NCI-H187 treated with DMSO at 0.1 percent for 48 hours (cell line): Measurements from ENCODE around the gene ATF1.
"Not testable (repeated sequence)": the region's sequence is repeated elsewhere in the genome, so short reads cannot be mapped to it uniquely, and the experiment has no call there.

Source experiments
- DNase-seq: peaks from one replicate; lab custom pipeline; 2025; lab: John Stamatoyannopoulos, UW

Gene ATF1

DNA sequence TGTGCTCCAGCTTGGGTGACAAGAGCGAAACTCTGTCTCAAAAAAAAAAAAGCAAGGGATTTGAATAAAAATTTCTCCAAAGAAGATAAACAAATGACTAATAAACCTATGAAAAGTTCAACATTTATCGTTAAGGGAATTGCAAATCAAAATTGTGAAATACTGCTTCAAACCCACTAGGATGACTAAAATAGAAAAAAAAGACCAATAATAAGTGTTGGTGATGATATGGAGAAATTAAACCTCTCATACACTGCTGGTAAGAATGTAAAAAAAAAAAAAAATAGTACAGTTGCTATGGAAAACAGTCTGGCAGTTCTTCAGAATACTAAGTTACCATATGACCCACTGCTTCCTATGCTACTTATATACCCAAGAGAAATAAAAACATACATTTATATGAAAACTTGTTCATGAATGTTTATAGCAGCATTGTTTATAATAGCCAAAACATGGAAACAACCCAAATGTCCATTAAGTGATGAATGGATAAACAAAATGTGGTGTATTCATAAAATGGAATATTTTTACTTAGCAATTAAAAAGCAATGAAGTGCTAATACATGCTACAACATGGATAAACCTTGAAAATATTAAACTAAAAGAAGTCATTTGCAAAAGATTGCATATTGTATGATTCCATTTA, 39.5 kb downstream of the ATF1 start:
- no peak for DNase-seq

DNA sequence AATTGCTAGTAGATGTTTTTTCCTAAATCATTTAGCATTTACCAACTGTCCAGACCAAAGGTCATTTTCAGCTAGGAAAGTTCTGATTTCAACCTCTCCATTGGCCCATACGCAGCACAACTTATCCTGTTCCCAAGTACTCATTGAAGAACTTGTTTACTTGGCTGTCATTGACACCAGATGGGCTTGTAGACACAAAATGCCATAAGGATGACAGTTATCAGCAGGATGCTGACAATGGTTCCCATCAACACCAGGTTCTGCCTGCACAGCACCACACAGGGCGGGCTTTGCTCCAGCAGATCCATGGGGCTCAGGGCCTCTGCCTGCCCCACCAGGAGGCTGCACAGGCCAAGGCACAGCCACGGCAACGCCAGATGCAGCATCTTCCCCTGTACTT, 42.3 kb downstream of the ATF1 start:
- no peak for DNase-seq

DNA sequence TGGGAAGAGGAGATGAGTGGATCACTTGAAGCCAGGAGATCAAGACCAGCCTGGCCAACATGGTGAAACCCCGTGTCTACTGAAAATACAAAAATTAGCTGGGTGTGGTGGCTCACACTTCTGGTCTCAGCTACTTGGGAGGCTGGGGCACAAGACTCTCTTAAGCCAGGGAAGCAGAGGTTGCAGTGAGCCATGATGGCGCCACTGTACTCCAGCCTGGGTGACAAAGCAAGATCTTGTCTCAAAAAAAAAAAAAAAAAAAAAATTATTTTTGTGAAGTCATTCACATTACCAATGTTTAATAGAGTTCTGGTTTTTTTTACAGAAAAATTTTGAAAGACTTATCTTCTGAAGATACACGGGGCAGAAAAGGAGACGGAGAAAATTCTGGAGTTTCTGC, 45.2 kb downstream of the ATF1 start:
- not testable (repeated sequence) for DNase-seq

DNA sequence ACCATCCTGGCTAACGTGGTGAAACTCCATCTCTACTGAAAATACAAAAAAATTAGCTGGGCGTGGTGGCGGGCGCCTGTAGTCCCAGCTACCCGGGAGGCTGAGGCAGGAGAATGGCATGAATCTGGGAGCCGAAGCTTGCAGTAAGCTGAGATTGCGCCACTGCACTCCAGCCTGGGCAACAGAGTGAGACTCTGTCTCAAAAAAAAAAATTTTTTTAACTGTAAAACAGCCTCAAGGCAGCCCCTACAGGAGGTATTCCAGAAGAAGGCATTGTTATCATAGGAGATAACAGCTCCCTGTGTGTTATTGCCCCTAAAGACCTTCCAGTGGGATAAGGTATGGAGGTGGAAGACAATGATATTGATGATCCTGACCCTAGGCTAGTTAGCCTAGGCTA, 51.0 kb downstream of the ATF1 start:
- DNase-seq: not testable (repeated sequence)

- DNase-seq: no peak
These were observed 56.3 kb downstream of the ATF1 start for GRCh38 chr12:50820177-50820576.

- DNase-seq: no peak
These were observed 58.2 kb downstream of the ATF1 start for GRCh38 chr12:50822082-50822481.

- not testable (repeated sequence) for DNase-seq
These were observed 59.8 kb downstream of the ATF1 start for GRCh38 chr12:50823724-50824123.

DNA sequence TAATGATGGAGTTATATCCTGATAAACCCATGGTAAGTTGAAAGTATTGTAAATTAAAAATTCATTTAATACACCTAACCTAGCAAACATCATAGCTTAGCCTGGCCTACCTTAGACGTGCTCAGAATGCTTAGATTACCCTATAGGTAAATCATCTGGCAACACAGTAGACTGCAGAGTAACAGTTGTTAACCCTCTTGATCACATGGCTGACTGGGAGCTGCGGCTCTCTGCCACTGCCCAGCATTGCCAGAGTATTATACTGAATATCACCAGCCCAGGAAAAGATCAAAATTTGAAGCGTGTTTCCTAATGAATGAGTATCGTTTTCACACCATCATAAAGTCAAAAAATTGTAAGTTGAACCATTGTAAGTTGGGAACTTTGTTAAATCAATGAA, 61.0 kb downstream of the ATF1 start:
- no peak for DNase-seq

DNA sequence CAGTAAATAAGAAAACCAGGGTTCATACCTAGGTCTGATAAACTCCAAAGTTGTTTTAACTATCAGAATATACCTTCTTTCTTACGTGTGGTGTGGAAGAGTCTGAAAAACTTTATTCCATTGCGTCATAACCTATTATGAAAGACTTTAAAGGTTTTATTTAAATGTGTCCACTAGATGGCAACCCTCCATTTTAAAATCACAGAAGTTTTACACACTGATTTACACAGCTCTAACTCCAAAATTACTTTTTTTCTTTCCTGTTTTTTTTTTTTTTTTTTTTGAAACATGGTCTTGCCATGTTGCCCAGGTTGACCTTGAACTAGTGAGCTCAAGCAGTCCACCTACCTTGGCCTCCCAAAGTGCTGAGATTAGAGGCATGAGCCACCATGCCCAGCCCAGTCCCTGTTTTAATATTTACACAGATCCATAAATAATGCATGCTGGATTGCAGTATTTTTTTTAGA, 61.5 kb downstream of the ATF1 start:
- no peak for DNase-seq

- no peak for DNase-seq
These were observed 64.2 kb downstream of the ATF1 start for GRCh38 chr12:50828121-50828520.

- no peak for DNase-seq
These were observed 65.0 kb downstream of the ATF1 start for GRCh38 chr12:50828886-50829285.

GRCh38 chr12:50833801-50834200, 69.9 kb downstream of the ATF1 start:
- DNase-seq: not testable (repeated sequence)

DNA sequence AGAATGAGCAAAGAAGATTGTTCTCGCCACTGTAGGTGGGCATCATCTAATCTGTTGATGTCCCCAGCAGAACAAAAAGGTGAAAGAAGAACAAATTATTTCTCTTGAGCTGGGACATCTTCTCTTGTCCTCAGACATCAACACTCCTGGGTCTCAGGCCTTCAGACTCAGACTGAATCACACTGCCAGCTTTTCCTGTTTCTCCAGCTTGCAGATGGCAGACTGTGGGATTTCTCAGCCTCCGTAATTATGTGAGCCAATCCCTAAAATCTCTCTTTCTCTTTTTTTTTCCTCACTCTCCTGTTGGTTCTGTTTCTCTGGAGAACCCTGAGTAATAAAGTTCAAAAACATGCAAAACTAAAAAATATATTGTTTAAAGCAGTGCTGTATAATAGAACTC, 75.1 kb downstream of the ATF1 start:
- no peak for DNase-seq

- no peak for DNase-seq
These were observed 77.0 kb downstream of the ATF1 start for GRCh38 chr12:50840809-50841487.

DNA sequence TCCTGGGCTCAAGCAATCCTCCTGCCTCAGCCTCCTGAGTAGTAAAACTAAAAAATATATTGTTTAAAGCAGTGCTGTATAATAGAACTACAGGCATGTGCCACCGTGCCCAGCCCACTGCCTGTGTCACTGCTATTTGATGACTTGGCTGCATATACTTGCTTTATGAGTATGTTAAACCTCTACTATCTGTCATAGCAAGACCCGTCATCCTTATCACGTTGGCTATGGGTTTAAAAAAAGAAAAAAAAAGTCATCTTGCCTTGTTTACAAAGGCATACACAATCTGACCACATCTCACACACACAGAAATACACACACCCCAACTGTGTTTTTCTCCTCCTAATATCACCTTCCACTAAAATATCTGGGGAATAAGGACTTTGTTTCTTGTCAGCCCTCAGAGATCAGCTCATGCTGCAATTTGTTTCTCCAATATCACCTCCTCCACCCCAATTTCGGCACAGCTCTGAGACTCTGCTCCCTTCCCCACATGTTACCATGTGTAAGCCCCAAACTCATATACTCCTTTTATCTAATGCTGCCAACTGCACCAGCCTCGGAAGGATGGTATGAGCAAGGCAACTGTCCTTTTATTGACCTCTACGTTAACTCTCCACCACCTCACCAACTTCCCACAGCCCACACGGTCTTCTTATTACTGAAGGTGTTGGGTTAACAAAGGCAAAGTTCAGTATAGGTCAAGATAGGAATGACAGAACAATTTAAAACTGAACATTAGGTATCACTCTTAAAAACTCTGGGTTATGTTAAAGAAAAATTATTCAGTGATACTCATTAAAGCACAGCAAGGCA, 78.0 kb downstream of the ATF1 start:
- no peak for DNase-seq

GRCh38 chr12:50842637-50843493, 79.0 kb downstream of the ATF1 start, which contains the start of gene TMPRSS12:
TSS of gene TMPRSS12 (plus strand) at chr12:50842926. CDS start at chr12:50842965, 39 bp downstream.
- no peak for DNase-seq

DNA sequence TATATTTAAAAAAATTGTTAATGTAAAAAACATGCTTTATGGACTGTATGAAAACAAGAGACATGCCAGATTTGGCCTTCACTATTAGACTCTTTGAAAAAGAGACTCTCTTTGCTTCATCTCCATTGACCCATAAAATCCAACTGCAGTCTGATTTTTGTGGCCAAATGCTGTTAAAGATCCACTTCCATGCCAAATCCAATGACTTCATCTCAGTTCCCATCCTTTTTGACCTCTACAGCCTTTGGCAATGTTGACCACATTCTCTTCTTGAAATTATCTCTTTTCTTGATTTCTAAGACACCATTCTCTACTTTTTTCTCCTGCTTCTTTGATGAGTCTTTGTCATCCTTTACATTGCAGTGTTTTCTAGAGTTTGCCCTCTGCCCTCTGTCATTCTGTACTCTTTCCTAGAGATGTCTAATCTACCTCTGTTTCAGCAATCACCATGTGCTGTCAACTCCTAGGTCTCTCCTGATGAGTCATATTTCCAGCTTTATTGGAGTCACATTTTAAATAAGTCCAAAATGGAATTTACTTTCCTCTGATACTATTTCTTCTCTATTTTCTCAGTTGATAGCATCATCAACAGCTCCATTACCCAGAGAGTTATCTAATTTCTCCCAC, 81.2 kb downstream of the ATF1 start:
- DNase-seq: no peak

DNA sequence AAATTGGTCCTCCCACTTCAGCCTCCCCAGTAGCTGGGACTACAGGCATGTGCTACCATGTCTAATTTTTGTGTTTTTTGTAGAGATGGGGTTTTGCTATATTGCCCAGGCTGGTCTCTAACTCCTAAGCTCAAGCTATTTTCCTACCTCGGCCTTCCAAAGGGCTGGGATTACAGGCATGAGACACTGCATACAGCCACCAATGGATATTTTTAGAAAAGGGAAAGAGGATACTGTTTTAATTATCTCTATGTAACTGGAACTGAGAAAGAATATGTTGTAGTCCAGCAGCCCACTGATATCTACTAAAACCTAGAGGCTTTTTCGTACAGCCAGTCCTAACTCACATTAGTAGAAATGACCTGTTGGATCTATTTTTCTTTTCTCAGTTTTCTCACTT, 85.1 kb downstream of the ATF1 start:
- DNase-seq: no peak

DNA sequence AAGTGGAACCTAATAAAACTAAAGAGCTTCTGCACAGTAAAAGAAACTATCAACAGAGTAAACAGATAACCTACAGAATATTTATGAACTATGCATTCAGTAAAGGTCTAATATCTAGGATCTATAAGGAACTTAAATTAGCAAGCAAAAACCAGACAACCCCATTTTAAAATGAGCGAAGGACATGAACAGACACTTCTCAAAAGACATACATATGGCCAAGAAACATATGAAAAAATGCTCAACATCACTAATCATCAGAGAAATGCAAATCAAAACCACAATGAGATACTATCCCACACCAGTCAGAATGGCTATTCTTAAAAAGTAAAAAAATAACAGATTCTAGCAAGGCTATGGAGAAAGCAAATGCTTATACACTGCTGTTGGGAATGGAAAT, 91.3 kb downstream of the ATF1 start:
- not testable (repeated sequence) for DNase-seq

- not testable (repeated sequence) for DNase-seq
These were observed 91.8 kb downstream of the ATF1 start for GRCh38 chr12:50855679-50856078.

DNA sequence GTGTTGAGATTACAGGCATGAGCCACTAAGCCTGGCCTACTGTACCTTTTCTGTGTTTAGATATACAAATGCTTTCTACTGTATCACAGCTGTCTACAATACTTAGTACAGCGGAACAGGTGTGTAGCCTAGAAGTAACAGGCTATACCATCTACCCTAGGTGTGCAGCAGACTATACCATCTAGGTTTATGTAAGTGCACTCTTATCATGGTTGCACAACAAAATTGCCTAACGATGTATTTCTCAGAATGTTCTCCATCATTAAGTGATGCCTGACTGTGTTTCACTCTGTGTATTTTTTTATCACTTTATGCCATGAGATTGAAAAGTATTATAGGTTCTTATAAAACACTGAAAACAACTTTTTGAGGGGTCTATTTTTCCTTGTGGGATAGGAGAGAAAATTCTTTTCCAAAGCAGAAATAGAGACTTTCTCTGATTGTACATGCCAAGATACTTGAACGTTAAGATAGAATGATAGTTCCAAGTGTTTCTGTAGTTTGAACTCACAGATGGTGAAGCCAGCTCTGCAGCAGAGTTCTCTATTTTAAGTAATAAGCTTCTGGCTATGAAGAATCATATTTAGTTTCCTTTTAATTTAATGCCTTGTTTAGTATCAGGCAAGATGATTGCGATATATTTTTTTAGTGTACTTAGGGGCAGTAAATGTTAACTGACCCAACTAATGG, 95.9 kb downstream of the ATF1 start:
- no peak for DNase-seq
